Fibroblast of gingiva (primary cell): ENCODE measurements around the gene FRMD4A.

Source experiments
- DNase-seq: peaks from one replicate; pipeline ENCODE4 v3.0.0-alpha.2; 2011; ENCODE audit warnings: low read depth

The FRMD4A gene

GRCh38 chr10:14016011-14016536 is 314.6 kb downstream of the FRMD4A start:
- DNase-seq, result no peak

GRCh38 chr10:14014423-14014822 is 316.3 kb downstream of the FRMD4A start:
- no peak for DNase-seq

- DNase-seq, result no peak
These were observed 319.8 kb downstream of the FRMD4A start for GRCh38 chr10:14010769-14011574.

- peak; percentile 91 for DNase-seq
These were observed 320.6 kb downstream of the FRMD4A start for GRCh38 chr10:14010101-14010558.

GRCh38 chr10:14009371-14010100 is 321.2 kb downstream of the FRMD4A start:
- peak; percentile 80 for DNase-seq

DNA sequence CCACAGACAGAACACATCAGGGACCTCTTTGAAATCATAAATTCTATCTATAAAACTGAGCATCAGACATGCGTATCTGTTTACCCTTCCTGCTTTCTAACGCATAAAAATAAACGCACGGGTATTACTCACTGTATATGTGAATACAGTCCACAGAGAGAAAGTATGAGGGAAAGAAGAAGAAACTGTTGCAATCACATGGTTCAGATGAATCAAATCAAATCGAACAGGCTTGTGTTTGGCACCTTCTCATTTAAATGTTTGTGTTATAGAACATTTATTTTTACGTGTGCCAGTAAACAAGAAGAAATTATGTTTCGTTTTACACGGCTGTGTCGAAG is 322.0 kb downstream of the FRMD4A start:
- peak; percentile 38 for DNase-seq

GRCh38 chr10:14004536-14004935 is 326.2 kb downstream of the FRMD4A start:
- no peak for DNase-seq

DNA sequence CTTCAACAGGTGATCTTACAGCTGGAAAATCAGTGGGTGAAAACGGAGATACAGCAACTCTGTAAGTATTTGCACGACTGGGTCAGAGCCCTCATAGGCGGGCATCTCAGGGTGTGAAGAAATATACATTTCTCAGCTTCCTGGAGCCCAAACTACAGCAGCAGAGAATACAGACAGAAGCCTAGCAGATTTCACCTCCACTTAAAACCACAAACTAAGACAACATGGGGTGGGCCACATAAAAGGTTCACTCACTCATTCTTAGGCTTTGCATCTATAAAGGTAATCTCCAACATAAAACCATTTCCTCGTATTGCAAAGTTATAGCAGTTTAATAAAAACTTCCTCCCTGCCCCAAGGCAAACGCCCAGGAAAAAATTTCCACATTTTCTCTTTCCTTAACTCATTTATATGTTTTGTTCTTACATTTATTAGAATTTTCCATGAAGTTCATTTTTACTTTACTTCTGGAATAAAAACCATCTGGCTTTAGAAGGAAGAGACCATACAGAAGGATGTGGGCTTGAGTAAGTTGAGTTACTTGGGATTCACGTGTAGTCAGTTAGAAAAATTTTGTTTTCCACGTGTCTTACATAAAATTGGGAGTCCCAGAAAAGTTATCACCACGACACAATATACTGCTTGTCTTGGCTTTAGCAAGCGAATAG is 327.1 kb downstream of the FRMD4A start:
- DNase-seq, result no peak

DNA sequence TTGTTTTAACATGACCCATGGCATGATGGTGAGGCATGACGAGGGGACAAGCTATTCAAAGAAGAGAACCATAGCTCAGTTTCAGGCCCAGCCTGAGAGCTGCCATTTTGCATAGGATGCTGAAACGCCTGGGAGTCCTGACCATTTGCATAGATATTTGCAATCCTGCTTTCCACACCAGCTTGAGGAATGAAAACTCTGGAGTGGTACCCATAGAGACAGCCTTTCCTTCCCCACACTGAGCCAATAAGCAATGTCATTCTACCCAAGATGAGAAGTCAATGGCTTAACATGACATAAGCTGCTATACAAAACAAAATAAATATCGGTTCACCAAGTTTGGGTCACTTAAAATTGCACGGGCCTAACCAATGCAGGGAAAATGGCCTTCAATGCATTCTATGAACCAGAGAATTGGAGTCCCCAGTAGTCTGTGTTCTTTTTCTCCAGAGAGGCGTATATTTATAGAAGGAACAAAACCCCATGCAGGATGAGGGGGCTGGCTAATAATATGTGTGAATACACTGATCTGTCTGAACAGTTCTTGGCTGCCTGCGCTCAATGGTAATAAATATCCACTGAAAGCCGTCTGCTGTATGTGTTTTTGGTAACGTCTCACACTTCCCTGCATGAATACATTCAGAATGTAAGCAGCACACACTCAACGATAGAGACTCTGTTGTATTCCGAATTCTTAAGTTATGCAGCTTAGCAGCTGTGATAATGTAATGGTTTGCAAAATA is 329.3 kb downstream of the FRMD4A start:
- DNase-seq, result no peak

- DNase-seq, result no peak
These were observed 332.4 kb downstream of the FRMD4A start for GRCh38 chr10:13998163-13998835.

DNA sequence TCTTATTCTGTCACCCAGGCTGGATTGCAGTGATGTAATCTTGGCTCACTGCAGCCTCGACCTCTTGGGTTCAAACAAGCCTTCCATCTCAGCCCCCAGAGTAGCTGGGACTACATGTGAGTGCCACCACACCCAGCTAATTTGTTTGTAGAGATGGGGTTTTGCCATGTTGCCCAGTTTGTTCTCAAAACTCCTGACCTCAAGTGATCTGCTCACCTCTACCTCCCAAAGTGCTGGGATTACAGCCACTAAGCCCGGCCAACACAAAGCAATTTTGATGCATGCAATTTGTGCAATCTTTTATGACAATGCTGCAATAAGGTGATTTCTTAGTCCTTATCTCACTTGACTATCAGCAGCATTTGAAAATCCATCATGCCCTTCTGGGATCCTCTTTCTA is 333.1 kb downstream of the FRMD4A start:
- no peak for DNase-seq

DNA sequence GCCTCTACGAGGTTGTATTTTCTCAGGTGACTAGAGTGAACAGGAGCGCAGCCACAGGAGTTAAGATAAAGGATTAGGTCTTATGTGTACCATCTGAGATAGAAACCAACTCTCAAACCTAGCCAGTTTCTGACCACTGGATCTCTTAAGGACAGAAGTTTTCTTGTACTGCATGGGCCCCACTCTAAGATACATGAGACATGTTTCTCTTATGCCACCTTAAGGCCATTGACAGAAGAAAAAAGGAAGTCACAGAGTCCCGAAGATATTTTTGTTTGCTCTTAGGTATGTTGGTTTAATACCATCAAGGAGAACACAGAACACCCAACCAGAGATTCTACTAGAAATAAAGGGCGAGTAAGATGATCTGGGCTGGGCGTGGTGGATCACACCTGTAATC is 335.8 kb downstream of the FRMD4A start:
- no peak for DNase-seq

- no peak for DNase-seq
These were observed 337.0 kb downstream of the FRMD4A start for GRCh38 chr10:13993673-13994089.

DNA sequence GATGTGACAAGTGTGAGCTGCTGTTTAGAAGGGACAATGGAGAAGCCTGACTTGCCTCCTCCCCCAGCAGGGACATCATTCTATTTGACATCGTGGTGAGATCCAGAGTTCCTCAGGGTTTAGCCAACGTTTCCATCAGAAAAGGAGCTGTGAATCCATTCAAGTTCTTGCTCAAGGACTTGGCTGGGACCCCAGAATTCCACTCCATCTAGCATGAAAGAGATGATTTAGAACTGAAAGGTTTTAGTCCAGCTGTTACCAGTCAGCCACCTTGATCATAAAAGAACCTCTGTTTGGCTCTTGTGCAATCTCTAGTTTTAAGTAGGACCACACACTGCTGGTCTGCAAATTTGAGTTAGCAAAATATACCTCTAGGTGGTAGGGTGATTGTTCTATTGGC is 337.6 kb downstream of the FRMD4A start:
- peak; percentile 69 for DNase-seq

GRCh38 chr10:13991353-13991752 is 339.4 kb downstream of the FRMD4A start:
- no peak for DNase-seq

DNA sequence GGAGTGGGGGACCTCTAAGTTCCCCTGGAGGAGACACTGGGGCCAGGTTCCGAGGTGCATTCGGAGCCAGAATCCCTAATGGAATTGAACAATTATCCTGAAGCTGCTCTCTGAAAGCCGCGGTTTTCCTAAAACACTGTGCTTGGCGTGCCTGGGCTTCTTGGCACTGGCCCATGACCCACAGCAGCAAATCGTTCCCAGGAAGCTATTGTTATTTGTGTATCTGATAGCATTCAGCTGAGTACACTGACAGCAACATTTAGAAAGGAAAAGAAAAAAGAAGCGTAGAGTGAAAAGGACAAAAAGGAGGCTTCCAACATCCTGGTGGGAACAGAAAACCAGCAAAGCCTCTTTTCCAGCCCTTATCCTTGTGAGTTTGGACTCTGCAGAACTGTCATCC is 339.8 kb downstream of the FRMD4A start:
- peak; percentile 72 for DNase-seq

DNA sequence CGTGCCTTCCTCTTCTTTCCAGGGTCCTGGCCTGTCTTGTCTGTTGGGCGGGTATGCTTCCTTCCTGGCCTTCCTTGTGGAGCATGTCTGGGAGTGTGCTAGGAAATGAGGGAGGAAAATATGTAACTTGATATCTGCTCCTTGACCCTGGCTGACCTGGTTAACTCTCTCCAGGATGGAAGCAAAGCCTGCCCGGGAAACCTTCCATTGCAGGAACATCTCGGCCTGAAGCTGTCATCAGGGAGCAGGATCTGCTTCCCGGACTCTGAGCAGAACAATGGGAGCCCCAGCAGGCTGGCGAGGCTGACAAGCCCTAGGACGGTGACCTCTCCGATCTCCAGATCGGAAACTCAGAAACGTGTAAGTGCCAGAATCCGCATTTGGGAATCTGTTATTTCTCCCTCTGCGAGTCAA is 340.3 kb downstream of the FRMD4A start:
- peak; percentile 27 for DNase-seq

DNA sequence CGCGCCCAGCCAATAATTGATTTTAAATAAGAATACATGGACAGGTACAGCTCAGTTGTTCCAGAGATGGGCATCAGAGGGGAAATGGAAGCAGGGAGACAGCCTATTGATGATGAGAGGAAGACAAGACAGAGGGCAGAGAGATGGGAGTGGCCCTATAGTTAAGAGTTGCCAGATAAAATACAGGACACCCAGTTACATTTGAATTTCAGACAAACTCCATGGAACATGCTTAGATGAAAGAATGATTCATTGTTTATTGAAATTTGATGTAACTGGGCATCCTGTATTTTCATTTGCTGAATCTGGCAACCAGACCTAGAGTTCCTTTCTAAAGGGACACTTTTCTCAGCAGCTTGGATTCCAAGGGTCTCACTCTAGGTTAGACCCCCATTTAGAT is 341.1 kb downstream of the FRMD4A start:
- peak; percentile 7 for DNase-seq

GRCh38 chr10:13987446-13987845 is 343.3 kb downstream of the FRMD4A start:
- peak; percentile 53 for DNase-seq

DNA sequence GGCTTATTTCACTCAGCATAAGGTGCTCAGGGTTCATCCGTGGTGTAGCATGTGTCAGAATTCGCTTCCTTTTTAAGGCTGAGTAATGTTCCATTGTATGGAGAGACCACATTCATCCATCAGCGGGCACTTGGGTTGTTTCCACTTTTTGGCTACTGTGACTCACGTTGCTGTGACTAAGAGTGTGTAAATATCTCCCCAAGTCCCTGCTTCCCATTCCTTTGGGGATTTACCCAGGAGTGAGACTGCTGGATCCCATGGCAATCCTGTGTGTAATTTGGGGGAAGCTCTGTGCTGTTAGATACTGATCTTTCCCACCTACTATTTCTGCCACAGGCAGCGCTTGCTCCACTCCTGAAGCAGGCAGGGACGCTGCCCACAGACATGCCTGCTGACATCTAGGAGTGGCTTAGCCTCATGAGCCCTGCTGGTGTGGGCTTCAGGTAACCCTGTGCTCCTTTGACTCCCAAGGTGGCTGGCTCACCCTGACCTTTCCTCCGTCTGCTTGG is 346.0 kb downstream of the FRMD4A start:
- peak; percentile 44 for DNase-seq

DNA sequence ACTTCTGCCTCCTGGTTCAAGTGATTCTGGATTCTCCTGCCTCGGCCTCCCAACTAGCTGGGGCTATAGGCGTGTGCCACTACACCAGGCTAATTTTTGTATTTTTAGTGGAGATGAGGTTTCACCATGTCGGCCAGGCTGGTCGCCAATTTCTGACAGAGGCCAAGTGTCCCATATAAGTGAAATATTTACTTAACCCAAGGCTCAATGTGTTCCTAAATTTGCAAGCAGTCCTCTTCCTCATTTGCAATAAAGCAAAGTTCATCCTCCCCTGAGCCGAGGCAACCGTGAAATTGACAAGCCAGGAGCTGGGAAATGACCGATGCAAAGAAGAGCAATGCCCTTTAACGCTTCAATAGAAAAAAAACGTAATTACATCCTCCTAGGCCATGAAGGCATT is 347.7 kb downstream of the FRMD4A start:
- DNase-seq, result no peak
